ENCODE data around the gene TENT4B.

TENT4B gene

GRCh38 chr16:50198802-50199403, 45.8 kb downstream of the TENT4B start:
- no peak for DNase-seq

GRCh38 chr16:50201787-50202186, 48.7 kb downstream of the TENT4B start:
- no peak for DNase-seq

- DNase-seq: no peak
Measured at GRCh38 chr16:50202926-50203624, 50.0 kb downstream of the TENT4B start.

- DNase-seq: no peak
Measured at GRCh38 chr16:50203681-50204080, 50.6 kb downstream of the TENT4B start.

- DNase-seq: no peak
Measured at GRCh38 chr16:50204453-50205108, 51.5 kb downstream of the TENT4B start.

- DNase-seq: no peak
Measured at GRCh38 chr16:50207652-50208051, 54.5 kb downstream of the TENT4B start.

- no peak for DNase-seq
Measured at GRCh38 chr16:50208460-50208931, 55.4 kb downstream of the TENT4B start.

- no peak for DNase-seq
Measured at GRCh38 chr16:50209546-50210265, 56.6 kb downstream of the TENT4B start.

- peak; percentile 20 for DNase-seq
Measured at GRCh38 chr16:50210266-50211038, 57.3 kb downstream of the TENT4B start.

GRCh38 chr16:50213939-50214519, 60.9 kb downstream of the TENT4B start:
- no peak for DNase-seq

- no peak for DNase-seq
Measured at GRCh38 chr16:50215680-50216079, 62.6 kb downstream of the TENT4B start.

GRCh38 chr16:50216231-50216630, 63.1 kb downstream of the TENT4B start:
- no peak for DNase-seq

GRCh38 chr16:50219402-50219975, 66.4 kb downstream of the TENT4B start:
- DNase-seq: no peak

GRCh38 chr16:50224286-50224685, 71.2 kb downstream of the TENT4B start:
- DNase-seq: no peak

- no peak for DNase-seq
Measured at GRCh38 chr16:50227120-50227519, 74.0 kb downstream of the TENT4B start.

- DNase-seq: no peak
Measured at GRCh38 chr16:50227665-50228064, 74.6 kb downstream of the TENT4B start.

- DNase-seq: no peak
Measured at GRCh38 chr16:50228364-50228868, 75.3 kb downstream of the TENT4B start.

GRCh38 chr16:50229149-50229726, 76.1 kb downstream of the TENT4B start:
- DNase-seq: no peak

GRCh38 chr16:50234771-50235556, 81.9 kb downstream of the TENT4B start:
- no peak for DNase-seq

- DNase-seq: no peak
Measured at GRCh38 chr16:50235581-50235980, 82.5 kb downstream of the TENT4B start.

All from NCI-H524 treated with DMSO at 0.1 percent for 48 hours (cell line).